Cardiac muscle cell (in vitro differentiated cells and primary cell): Measurements from ENCODE around the gene SAA2. TPM values are rescaled to one million over a fixed set of nuclear protein-coding genes. Genes with fewer than 3 reads are reported as not detected.

ENCODE experiments used
- DNase-seq, 2 donors: peaks; one replicate each; pipeline versions ENCODE4 v3.0.0 to v3.0.0-alpha.2; 2010 to 2017; ENCODE audit warnings: low read depth in 1 of 2, low spot score in 1 of 2
- H3K27ac ChIP-seq: fragments of 200-600 bp; sonication (generic); 2 replicates; pipeline ENCODE4 v1.5.1; 2016
- H3K27me3 ChIP-seq: fragments of 200-600 bp; sonication (generic); 2 replicates; pipeline ENCODE4 v1.6.0; 2016; ENCODE audit warnings: control low read depth
- H3K36me3 ChIP-seq: fragments of 200-600 bp; sonication (generic); 2 replicates; pipeline ENCODE4 v1.5.1; 2016; ENCODE audit warnings: control low read depth
- H3K4me1 ChIP-seq: fragments of 200-600 bp; sonication (generic); 2 replicates; pipeline ENCODE4 v1.8.1; 2017; ENCODE audit warnings: low read depth, mild to moderate bottlenecking, mixed run types
- H3K4me3 ChIP-seq: fragments of 200-600 bp; sonication (generic); 2 replicates; pipeline ENCODE4 v1.5.1; 2016; ENCODE audit warnings: mild to moderate bottlenecking
- H3K9me3 ChIP-seq: fragments of 200-600 bp; sonication (generic); 2 replicates; pipeline ENCODE4 v1.5.1; 2017; ENCODE audit warnings: low read depth, mild to moderate bottlenecking, control low read depth
- CTCF ChIP-seq: IDR thresholded peaks from 2 replicates; pipeline ENCODE4 v1.5.1; 2012; ENCODE audit warnings: low read depth, mild to moderate bottlenecking, low read length
- polyA plus RNA-seq: library from polyadenylated mRNA; unstranded; fragments of >200 nt; fragmentation: Nextera tagmentation; extraction: Ambion mirVana; gene quantifications from 2 replicates; pipeline ENCODE4 v1.2.1, GENCODE V29; 2016
- total RNA-seq: library from RNA; depleted of rRNA; stranded (reverse); fragments of >200 nt; gene quantifications from 2 replicates; pipeline ENCODE4 v1.2.3, GENCODE V29; 2016

Gene SAA2
- total and polyA plus RNA-seq, 2 experiments from 2014 or later, result 0.29 TPM; not detected in 1

DNA sequence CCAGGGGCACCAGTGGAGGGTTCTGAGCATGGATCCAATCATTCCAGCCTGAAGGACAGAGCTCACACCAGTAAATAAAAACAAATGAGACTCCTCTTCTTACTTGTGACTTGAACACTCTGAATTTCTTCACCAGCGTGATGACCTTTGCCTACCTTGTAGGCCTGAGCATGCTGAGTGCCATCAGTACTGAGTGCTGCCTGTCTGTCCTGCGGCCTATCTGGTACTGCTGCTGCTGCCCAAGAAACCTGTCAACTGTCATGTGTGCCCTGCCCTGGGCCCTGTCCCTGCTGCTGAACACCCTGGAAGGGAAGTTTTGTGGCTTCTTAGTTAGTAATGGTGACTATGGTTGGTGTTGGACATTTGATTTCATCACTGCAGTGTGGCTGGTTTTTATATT, 51.9 kb downstream of the SAA2 start:
- H3K9me3 ChIP-seq, result no peaks in the 10 kb centered on the region
- H3K4me3 ChIP-seq, result no peak overlapping the region
- H3K4me1 ChIP-seq, result no peaks in the 10 kb centered on the region
- H3K27me3 ChIP-seq, result peaks cover 4% of the 10 kb centered on the region
- no peaks in the 10 kb centered on the region for H3K36me3 ChIP-seq
- TF ChIP-seq CTCF, result no peak
- no peak for DNase-seq
- H3K27ac ChIP-seq, result no peak overlapping the region

Other genes with a start within 250 kb of the SAA2 start
- 29.8 and 41.5 TPM in 2 replicates for gene SERGEF, start 235.6 kb downstream of the SAA2 start, total RNA-seq
- 51.0 and 64.0 TPM in 2 replicates for gene SERGEF, start 235.6 kb downstream of the SAA2 start, polyA plus RNA-seq
- 0.03 and 0.07 TPM in 2 replicates for gene TPH1, start 202.4 kb downstream of the SAA2 start, total RNA-seq
- gene TPH1, start 202.4 kb downstream of the SAA2 start, polyA plus RNA-seq, result 0.12 TPM in 1 of 2 replicates, not detected in the other
- 11.3 and 15.1 TPM in 2 replicates for gene SAAL1, start 142.6 kb downstream of the SAA2 start, total RNA-seq
- 18.2 and 21.3 TPM in 2 replicates for gene SAAL1, start 142.6 kb downstream of the SAA2 start, polyA plus RNA-seq
- not detected in 2 replicates for gene MRGPRX3, start 116.1 kb downstream of the SAA2 start, total RNA-seq
- gene MRGPRX3, start 116.1 kb downstream of the SAA2 start, polyA plus RNA-seq, result not detected in 2 replicates
- not detected in 2 replicates for gene MRGPRX4, start 75.8 kb downstream of the SAA2 start, total RNA-seq
- not detected in 2 replicates for gene MRGPRX4, start 75.8 kb downstream of the SAA2 start, polyA plus RNA-seq
- gene SAA4, start 11.9 kb downstream of the SAA2 start, total RNA-seq, result not detected in 2 replicates
- 0.20 TPM in 1 of 2 replicates, not detected in the other for gene SAA4, start 11.9 kb downstream of the SAA2 start, polyA plus RNA-seq
- gene SAA1, start 17.6 kb upstream of the SAA2 start, total RNA-seq, result 0.70 TPM in 1 of 2 replicates, not detected in the other
- gene SAA1, start 17.6 kb upstream of the SAA2 start, polyA plus RNA-seq, result 0.31 and 2.3 TPM in 2 replicates
- 7.3 and 10.3 TPM in 2 replicates for gene HPS5, start 73.5 kb upstream of the SAA2 start, total RNA-seq
- gene HPS5, start 73.5 kb upstream of the SAA2 start, polyA plus RNA-seq, result 9.5 and 12.1 TPM in 2 replicates
- gene GTF2H1, start 73.9 kb upstream of the SAA2 start, total RNA-seq, result 20.6 and 24.6 TPM in 2 replicates
- 25.8 and 26.1 TPM in 2 replicates for gene GTF2H1, start 73.9 kb upstream of the SAA2 start, polyA plus RNA-seq
- 1,055 and 1,613 TPM in 2 replicates for gene LDHA, start 145.9 kb upstream of the SAA2 start, total RNA-seq
- gene LDHA, start 145.9 kb upstream of the SAA2 start, polyA plus RNA-seq, result 3,082 and 3,925 TPM in 2 replicates
- not detected in 2 replicates for gene LDHC, start 163.7 kb upstream of the SAA2 start, total RNA-seq
- gene LDHC, start 163.7 kb upstream of the SAA2 start, polyA plus RNA-seq, result not detected in 2 replicates
- gene LDHAL6A, start 207.2 kb upstream of the SAA2 start, total RNA-seq, result not detected in 2 replicates
- gene LDHAL6A, start 207.2 kb upstream of the SAA2 start, polyA plus RNA-seq, result 0.12 TPM in 1 of 2 replicates, not detected in the other